Mesendoderm (in vitro differentiated cells): Measurements from ENCODE around the gene CCT8L2.
"Not testable (repeated sequence)": the region's sequence is repeated elsewhere in the genome, so short reads cannot be mapped to it uniquely, and the experiment has no call there.

Experiments used
- DNase-seq: peaks from one replicate; pipeline ENCODE4 v3.0.0; 2013
- H2AK5ac ChIP-seq: 2 replicates; pipeline ENCODE4 v1.6.1; 2013; ENCODE audit warnings: low read length, inconsistent platforms
- H2BK120ac ChIP-seq: 2 replicates; pipeline ENCODE4 v1.6.1; 2013; ENCODE audit warnings: low read depth, mild to moderate bottlenecking, low read length, moderate library complexity, mixed read lengths
- H2BK15ac ChIP-seq: replicated peaks from 2 replicates; pipeline ENCODE4 v1.6.1; 2013; ENCODE audit warnings: low read depth, mild to moderate bottlenecking, moderate library complexity
- H2BK5ac ChIP-seq: 2 replicates; pipeline ENCODE4 v1.6.1; 2013; ENCODE audit warnings: low read length, inconsistent platforms
- H3K18ac ChIP-seq: 2 replicates; pipeline ENCODE4 v1.6.1; 2013; ENCODE audit warnings: mild to moderate bottlenecking, low read length, mixed read lengths
- H3K23ac ChIP-seq: one replicate; pipeline ENCODE4 v1.6.1; 2013; ENCODE audit warnings: low read length
- H3K27ac ChIP-seq: 2 replicates; pipeline ENCODE4 v1.5.1; 2013; ENCODE audit warnings: low read depth, mild to moderate bottlenecking, inconsistent platforms, low read length, moderate library complexity
- H3K27me3 ChIP-seq: 2 replicates; pipeline ENCODE4 v1.6.1; 2013; ENCODE audit warnings: low read length, control low read depth, mild to moderate bottlenecking, inconsistent platforms; ENCODE audit not compliant: insufficient read depth, poor library complexity
- H3K36me3 ChIP-seq: 2 replicates; pipeline ENCODE4 v1.6.1; 2013; ENCODE audit warnings: low read length, inconsistent platforms; ENCODE audit not compliant: control insufficient read depth, insufficient read depth
- H3K4ac ChIP-seq: one replicate; pipeline ENCODE4 v1.6.1; 2013; ENCODE audit warnings: low read depth, mild to moderate bottlenecking, low read length, moderate library complexity
- H3K4me1 ChIP-seq: 2 replicates; pipeline ENCODE4 v1.6.1; 2013; ENCODE audit warnings: low read depth, low read length, inconsistent platforms; ENCODE audit not compliant: control insufficient read depth
- H3K4me2 ChIP-seq: 2 replicates; pipeline ENCODE4 v1.6.1; 2013; ENCODE audit warnings: low read length
- H3K4me3 ChIP-seq: 2 replicates; pipeline ENCODE4 v1.5.1; 2013; ENCODE audit warnings: mild to moderate bottlenecking, low read length
- H3K56ac ChIP-seq: one replicate; pipeline ENCODE4 v1.6.1; 2013; ENCODE audit warnings: low read length
- H3K79me1 ChIP-seq: 2 replicates; pipeline ENCODE4 v1.6.1; 2013; ENCODE audit warnings: low read length, inconsistent platforms
- H3K79me2 ChIP-seq: 2 replicates; pipeline ENCODE4 v1.6.1; 2013; ENCODE audit warnings: mild to moderate bottlenecking, low read length; ENCODE audit not compliant: control insufficient read depth, insufficient read depth
- H3K9ac ChIP-seq: 2 replicates; pipeline ENCODE4 v1.6.1; 2013; ENCODE audit warnings: low read length, inconsistent platforms
- H4K5ac ChIP-seq: one replicate; pipeline ENCODE4 v1.6.1; 2013; ENCODE audit warnings: low read length
- H4K8ac ChIP-seq: one replicate; pipeline ENCODE4 v1.6.1; 2013; ENCODE audit warnings: low read depth, mild to moderate bottlenecking, control low read depth, low read length, moderate library complexity
- WGBS: extraction: QIAGEN DNeasy Blood & Tissue Kit; methylation state at CpG from one replicate; pipeline ENCODE4 v1.1.7; 2013; ENCODE audit warnings: low lambda C conversion rate, missing lambda C conversion rate; ENCODE audit not compliant: insufficient coverage; ENCODE audit errors: extremely low coverage; 5-methylcytosine and 5-hydroxymethylcytosine counted together

Gene CCT8L2

DNA sequence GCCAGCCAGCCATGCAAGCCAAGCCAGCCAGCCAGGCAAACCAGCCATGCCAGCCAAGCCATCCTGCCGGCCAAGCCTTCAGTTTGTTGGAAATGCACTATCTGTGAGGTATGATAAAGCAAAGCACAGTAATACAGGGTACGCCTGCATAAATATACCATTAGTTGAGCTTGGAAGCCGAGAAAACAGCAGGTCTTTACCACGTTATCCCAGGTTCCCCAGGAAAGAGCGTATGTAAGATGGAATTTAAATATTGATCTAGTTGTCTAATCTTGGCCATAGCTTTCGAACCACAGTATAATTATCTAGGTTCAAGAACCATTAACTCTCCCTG is 24.2 kb downstream of the CCT8L2 start:
- no CpG with 5 or more reads among the region's 6 CpGs for WGBS
- H3K4me3 ChIP-seq, result no peak overlapping the region

DNA sequence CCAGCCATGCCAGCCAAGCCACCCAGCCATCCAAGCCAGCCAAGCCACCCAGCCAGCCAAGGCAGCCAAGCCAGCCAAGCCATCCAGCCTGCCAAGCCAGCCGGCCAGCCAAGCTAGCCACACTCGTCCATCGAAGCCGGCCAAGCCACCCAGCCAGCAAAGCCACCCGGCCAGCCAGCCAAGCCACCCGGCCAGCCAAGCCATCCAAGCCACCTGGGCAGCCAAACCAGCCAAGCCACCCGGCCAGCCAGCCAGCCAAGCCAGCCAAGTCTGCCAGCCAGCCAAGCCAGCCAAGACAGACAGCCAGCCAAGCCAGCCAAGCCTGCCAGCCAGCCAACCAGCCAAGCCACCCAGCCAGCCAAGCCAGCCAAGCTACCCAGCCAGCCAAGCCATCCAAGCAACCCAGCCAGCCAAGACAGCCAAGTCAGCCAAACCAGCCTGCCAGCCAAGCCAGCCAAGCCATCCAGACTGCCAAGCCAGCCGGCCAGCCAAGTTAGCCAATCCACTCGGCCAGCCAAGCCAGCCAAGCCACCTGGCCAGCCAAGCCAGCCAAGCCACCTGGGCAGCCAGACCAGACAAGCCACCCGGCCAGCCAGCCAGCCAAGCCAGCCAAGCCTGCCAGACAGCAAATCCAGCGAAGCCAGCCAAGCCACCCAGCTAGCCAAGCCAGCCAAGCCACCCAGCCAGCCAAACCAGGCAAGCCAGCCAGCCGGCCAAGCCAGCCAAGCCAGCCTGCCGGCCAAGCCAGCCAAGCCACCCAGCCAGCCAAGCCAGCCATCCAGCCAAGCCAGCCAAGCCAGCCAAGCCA is 24.8 kb downstream of the CCT8L2 start:
- H2BK5ac ChIP-seq, H3K4me1 ChIP-seq, H3K79me1 ChIP-seq, H3K4me3 ChIP-seq, H4K8ac ChIP-seq, H3K79me2 ChIP-seq, H3K4me2 ChIP-seq, H3K27me3 ChIP-seq, H3K23ac ChIP-seq, H2BK15ac ChIP-seq, H3K36me3 ChIP-seq, DNase-seq, H3K18ac ChIP-seq, H4K5ac ChIP-seq, H3K4ac ChIP-seq, H2AK5ac ChIP-seq, H3K27ac ChIP-seq, H2BK120ac ChIP-seq, H3K9ac ChIP-seq, H3K56ac ChIP-seq: not testable (repeated sequence)
- WGBS, result no CpG with 5 or more reads among the region's 13 CpGs

More for the DNA sequence above, 24.2 kb downstream of the CCT8L2 start:
- H3K4me2 ChIP-seq, result no peak overlapping the region
- no peak overlapping the region for H3K23ac ChIP-seq
- H4K5ac ChIP-seq, result no peak overlapping the region
- H3K36me3 ChIP-seq, result no peaks in the 10 kb centered on the region
- H3K9ac ChIP-seq, result no peak overlapping the region
- no peak overlapping the region for H3K56ac ChIP-seq
- H2BK5ac ChIP-seq, result no peak overlapping the region
- H3K79me1 ChIP-seq, result no peaks in the 10 kb centered on the region
- H2BK15ac ChIP-seq, result no peak overlapping the region
- H2BK120ac ChIP-seq, result no peak overlapping the region
- no peaks in the 10 kb centered on the region for H3K79me2 ChIP-seq
- H3K27me3 ChIP-seq, result no peaks in the 10 kb centered on the region
- H2AK5ac ChIP-seq, result no peak overlapping the region
- H4K8ac ChIP-seq, result no peak overlapping the region
- no peak overlapping the region for H3K27ac ChIP-seq
- H3K18ac ChIP-seq, result no peak overlapping the region
- H3K4me1 ChIP-seq, result no peaks in the 10 kb centered on the region
- H3K4ac ChIP-seq, result no peak overlapping the region
- no peak for DNase-seq

- no CpG with 5 or more reads among the region's 7 CpGs for WGBS
- not testable (repeated sequence) for H3K27me3 ChIP-seq, H3K4ac ChIP-seq, H4K5ac ChIP-seq, H4K8ac ChIP-seq, H3K23ac ChIP-seq, H3K4me1 ChIP-seq, H3K79me1 ChIP-seq, H2BK120ac ChIP-seq, H3K27ac ChIP-seq, H3K9ac ChIP-seq, DNase-seq, H3K36me3 ChIP-seq, H3K56ac ChIP-seq, H3K18ac ChIP-seq, H2BK15ac ChIP-seq, H2AK5ac ChIP-seq, H3K4me2 ChIP-seq, H3K4me3 ChIP-seq, H2BK5ac ChIP-seq, H3K79me2 ChIP-seq
Measured at GRCh38 chr22:16566421-16567151, 26.0 kb downstream of the CCT8L2 start.

- H4K8ac ChIP-seq, H3K79me1 ChIP-seq, H3K56ac ChIP-seq, H3K4ac ChIP-seq, H3K4me3 ChIP-seq, DNase-seq, H3K36me3 ChIP-seq, H2BK120ac ChIP-seq, H3K79me2 ChIP-seq, H4K5ac ChIP-seq, H2BK5ac ChIP-seq, H3K27ac ChIP-seq, H3K27me3 ChIP-seq, H3K18ac ChIP-seq, H3K9ac ChIP-seq, H3K4me2 ChIP-seq, H3K23ac ChIP-seq, H2AK5ac ChIP-seq, H2BK15ac ChIP-seq, H3K4me1 ChIP-seq: not testable (repeated sequence)
- no CpG with 5 or more reads among the region's 15 CpGs for WGBS
Measured at GRCh38 chr22:16565585-16566420, 26.8 kb downstream of the CCT8L2 start.

- not testable (repeated sequence) for H3K27me3 ChIP-seq, H3K79me1 ChIP-seq, H3K56ac ChIP-seq, H3K79me2 ChIP-seq, H3K4me3 ChIP-seq, H4K8ac ChIP-seq, H3K36me3 ChIP-seq, H2BK5ac ChIP-seq, H3K9ac ChIP-seq, H3K18ac ChIP-seq, H3K4ac ChIP-seq, H3K27ac ChIP-seq, H3K4me1 ChIP-seq, H2BK120ac ChIP-seq, H3K4me2 ChIP-seq, H2AK5ac ChIP-seq, H4K5ac ChIP-seq, DNase-seq, H3K23ac ChIP-seq, H2BK15ac ChIP-seq
- WGBS, result no CpG with 5 or more reads among the region's 6 CpGs
Measured at GRCh38 chr22:16564837-16565584, 27.6 kb downstream of the CCT8L2 start.
